Upper lobe of left lung (tissue), 6 donors: ENCODE results near the gene FOXN3. TPM values are rescaled to one million over a fixed set of nuclear protein-coding genes. Genes with fewer than 3 reads are reported as not detected.

ENCODE experiments used
- ATAC-seq, 2 donors: fragments of 200-7000 bp; cut with Tn5 transposase; one replicate each; pipeline ENCODE4 v1.9.1; 2022; ENCODE audit warnings: mild to moderate bottlenecking in 2 of 2, moderate library complexity in 2 of 2; ENCODE audit not compliant: low FRiP score in 2 of 2
- DNase-seq, 2 donors: peaks; one replicate each; pipeline ENCODE4 v3.0.0-alpha.2; 2019 to 2020
- H3K27ac ChIP-seq, 4 donors: fragments of 200-600 bp; sonication (generic); one replicate each; pipeline ENCODE4 v1.5.1; 2016 to 2019
- H3K27me3 ChIP-seq, 4 donors: fragments of 200-600 bp; sonication (generic); one replicate each; pipeline ENCODE4 v1.5.1; 2017 to 2019
- H3K36me3 ChIP-seq, 4 donors: fragments of 200-600 bp; sonication (generic); one replicate each; pipeline ENCODE4 v1.5.1; 2016 to 2019
- H3K4me1 ChIP-seq, 4 donors: fragments of 200-600 bp; sonication (generic); one replicate each; pipeline ENCODE4 v1.5.1; 2018 to 2019
- H3K4me3 ChIP-seq, 4 donors: fragments of 200-600 bp; sonication (generic); one replicate each; pipeline ENCODE4 v1.5.1; 2017 to 2019; ENCODE audit warnings: mild to moderate bottlenecking in 2 of 4, moderate library complexity in 1 of 4
- H3K9me3 ChIP-seq, 4 donors: fragments of 200-600 bp; sonication (generic); one replicate each; pipeline ENCODE4 v1.5.1; 2018 to 2019
- EP300 ChIP-seq, 4 donors: sonication (generic); formaldehyde crosslinking; IDR thresholded peaks; one replicate each; pipeline ENCODE4 v1.5.1; 2017; ENCODE audit warnings: antibody characterized with exemption in 4 of 4, control low read depth in 2 of 4
- POLR2A ChIP-seq, 4 donors: fragments of 450-650 bp; IDR thresholded peaks; one replicate each; pipeline ENCODE4 v1.5.1; 2016 to 2017; ENCODE audit warnings: antibody characterized with exemption in 4 of 4, mild to moderate bottlenecking in 2 of 4
- POLR2AphosphoS5 ChIP-seq, 2 donors: sonication (generic); formaldehyde crosslinking; IDR thresholded peaks; one replicate each; pipeline ENCODE4 v1.5.1; 2017; ENCODE audit warnings: antibody characterized with exemption in 2 of 2
- WGBS, 2 donors: methylation state at CpG; one replicate each; pipeline ENCODE4 v1.1.5; 2017 to 2018; 5-methylcytosine and 5-hydroxymethylcytosine counted together
- total RNA-seq, 6 donors: library from RNA; depleted of rRNA in 4 of 6; stranded (reverse); fragments of >200 nt in 4 of 6; gene quantifications; one replicate each; pipeline versions ENCODE4 v1.1.0 to v1.2.1, GENCODE V29; 2016 to 2021
- TF ChIP-seq, protein P1 (sequence below), 6 experiments: fragments of 450-650 bp in 4 of 6; fragments of 200-600 bp in 2 of 6; sonication (generic) in 2 of 6; IDR thresholded peaks; one replicate each; pipeline ENCODE4 v1.5.1; 2016 to 2019; ENCODE audit warnings: antibody characterized with exemption in 6 of 6
- donor health status: DM: no; HTN: no; CAD: no; lungs with moderate emphysema.
- donor health status: DM: no; HTN: yes; CAD: no; lungs with severe emphysema.

FOXN3 gene
- total RNA-seq, 6 donors from 2014 or later, result 63.4 to 115 (median 77.2) TPM

DNA sequence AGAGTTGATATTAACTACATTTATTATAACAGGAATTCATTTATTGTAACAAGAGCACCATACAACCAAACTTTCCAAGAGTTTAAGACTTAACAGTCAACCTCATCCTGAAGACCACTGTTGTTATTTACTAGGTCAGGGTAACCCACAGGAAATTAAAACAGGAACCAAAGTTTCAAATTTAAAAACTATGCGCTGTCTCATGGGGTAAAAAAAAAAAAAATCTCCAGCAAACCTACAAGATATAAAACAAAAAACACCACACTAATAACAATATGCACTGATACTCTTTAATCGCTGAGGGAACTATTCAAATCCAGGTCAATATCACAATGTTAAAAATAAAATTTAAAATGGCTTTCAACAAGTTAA, 44.5 kb downstream of the FOXN3 start:
- Histone ChIP-seq H3K4me1 (peaks cover 21 to 36% (median 30%) of the 10 kb centered on the region in 4 donors), H3K27me3 (no peaks in the 10 kb centered on the region), H3K27ac (no peak overlapping the region), H3K36me3 (no peaks in the 10 kb centered on the region), H3K9me3 (no peaks in the 10 kb centered on the region), H3K4me3 (no peak overlapping the region)
- TF ChIP-seq EP300 (IDR thresholded peaks at IDR 0.05) (no peak), POLR2AphosphoS5 (IDR thresholded peaks at IDR 0.05) (no peak), POLR2A (IDR thresholded peaks at IDR 0.05) (no peak)
- TF ChIP-seq, protein P1, sequence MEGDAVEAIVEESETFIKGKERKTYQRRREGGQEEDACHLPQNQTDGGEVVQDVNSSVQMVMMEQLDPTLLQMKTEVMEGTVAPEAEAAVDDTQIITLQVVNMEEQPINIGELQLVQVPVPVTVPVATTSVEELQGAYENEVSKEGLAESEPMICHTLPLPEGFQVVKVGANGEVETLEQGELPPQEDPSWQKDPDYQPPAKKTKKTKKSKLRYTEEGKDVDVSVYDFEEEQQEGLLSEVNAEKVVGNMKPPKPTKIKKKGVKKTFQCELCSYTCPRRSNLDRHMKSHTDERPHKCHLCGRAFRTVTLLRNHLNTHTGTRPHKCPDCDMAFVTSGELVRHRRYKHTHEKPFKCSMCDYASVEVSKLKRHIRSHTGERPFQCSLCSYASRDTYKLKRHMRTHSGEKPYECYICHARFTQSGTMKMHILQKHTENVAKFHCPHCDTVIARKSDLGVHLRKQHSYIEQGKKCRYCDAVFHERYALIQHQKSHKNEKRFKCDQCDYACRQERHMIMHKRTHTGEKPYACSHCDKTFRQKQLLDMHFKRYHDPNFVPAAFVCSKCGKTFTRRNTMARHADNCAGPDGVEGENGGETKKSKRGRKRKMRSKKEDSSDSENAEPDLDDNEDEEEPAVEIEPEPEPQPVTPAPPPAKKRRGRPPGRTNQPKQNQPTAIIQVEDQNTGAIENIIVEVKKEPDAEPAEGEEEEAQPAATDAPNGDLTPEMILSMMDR (IDR thresholded peaks at IDR 0.05), result no peak
- no peak for ATAC-seq
- DNase-seq, result no peak
- WGBS, 2 donors, result 73 to 77% methylated on average over 2 of the region's 2 CpGs

DNA sequence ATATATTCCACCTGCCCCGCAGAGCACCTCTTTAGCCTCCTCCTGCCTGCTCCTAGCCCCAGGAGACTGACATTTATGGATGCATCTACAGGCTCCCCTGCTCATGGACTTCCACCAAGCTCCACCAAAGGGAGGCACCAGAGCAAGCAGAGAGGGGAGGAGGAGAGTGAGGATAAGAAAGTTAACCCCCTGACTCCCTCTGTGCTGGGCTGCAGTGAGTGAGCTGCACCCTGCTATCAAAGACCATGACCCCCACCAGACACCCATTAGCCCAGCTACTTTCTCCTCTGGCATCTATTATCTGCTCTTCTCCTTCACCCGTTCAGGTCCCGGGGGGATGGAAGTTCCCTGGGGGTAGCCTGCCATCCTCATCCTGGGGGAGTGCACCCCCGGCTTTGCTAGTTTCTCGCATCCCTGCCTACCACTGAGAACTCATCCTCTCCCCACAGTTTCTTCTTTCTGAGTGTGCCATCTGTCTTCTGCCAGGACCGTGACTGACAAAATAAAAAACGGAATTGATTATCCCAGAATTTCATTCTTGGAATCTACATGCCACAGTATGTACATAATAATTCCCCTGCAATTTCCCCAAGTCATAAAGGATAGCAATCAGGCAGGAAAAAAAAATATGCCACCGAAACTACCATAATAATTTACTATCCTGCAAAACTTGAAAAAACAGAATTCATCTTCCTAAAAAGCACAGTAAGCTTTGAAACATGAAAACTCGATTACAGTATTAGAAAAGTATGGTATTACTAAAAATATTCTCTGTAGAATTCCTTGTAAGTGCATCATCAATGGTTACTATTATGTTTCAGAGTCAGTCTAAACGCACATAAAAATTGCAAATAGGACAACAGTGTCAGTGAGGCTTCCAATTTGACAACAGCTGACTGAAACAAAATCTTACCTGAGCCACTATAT, 45.2 kb downstream of the FOXN3 start:
- Histone ChIP-seq H3K9me3 (no peaks in the 10 kb centered on the region), H3K27ac (no peak overlapping the region), H3K36me3 (no peaks in the 10 kb centered on the region), H3K27me3 (no peaks in the 10 kb centered on the region), H3K4me1 (peaks cover 27 to 42% (median 35%) of the 10 kb centered on the region in 4 donors), H3K4me3 (no peak overlapping the region)
- no peak for ATAC-seq
- TF ChIP-seq EP300 (IDR thresholded peaks at IDR 0.05) (no peak), POLR2A (IDR thresholded peaks at IDR 0.05) (no peak), POLR2AphosphoS5 (IDR thresholded peaks at IDR 0.05) (no peak)
- TF ChIP-seq, protein P1 (IDR thresholded peaks at IDR 0.05), result no peak
- DNase-seq, result no peak
- 90 to 91% methylated on average over 10 of the region's 10 CpGs for WGBS, 2 donors

DNA sequence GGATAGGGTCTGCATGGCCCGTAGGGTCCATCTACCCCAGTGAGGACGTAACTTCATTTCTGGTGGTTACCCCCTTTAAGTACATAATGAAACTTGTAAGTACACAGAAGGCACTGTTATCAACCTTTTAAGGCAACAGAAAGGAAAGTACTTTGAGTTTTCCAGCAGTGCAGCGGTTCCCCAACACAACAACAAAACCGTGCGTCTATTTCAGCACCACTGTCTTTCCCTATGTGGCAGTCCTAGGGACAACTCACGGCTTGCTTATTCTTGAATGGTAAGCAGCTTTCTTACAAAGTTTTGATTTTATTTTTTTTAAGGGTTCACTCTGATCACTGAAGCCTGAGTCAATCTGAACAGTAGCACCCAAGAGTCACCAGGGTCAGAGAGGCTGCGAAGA, 46.3 kb downstream of the FOXN3 start:
- TF ChIP-seq POLR2A (IDR thresholded peaks at IDR 0.05), result no peak
- no peak for TF ChIP-seq EP300 (IDR thresholded peaks at IDR 0.05)
- no peak for TF ChIP-seq POLR2AphosphoS5 (IDR thresholded peaks at IDR 0.05)
- TF ChIP-seq, protein P1 (IDR thresholded peaks at IDR 0.05), result no peak
- no peak overlapping the region for H3K27ac ChIP-seq
- no peaks in the 10 kb centered on the region for H3K27me3 ChIP-seq
- WGBS, 2 donors, result 64 to 72% methylated on average over 7 of the region's 7 CpGs
- DNase-seq, result no peak
- ATAC-seq, result no peak
- no peaks in the 10 kb centered on the region for H3K9me3 ChIP-seq
- H3K4me1 ChIP-seq, result peaks cover 33 to 48% (median 38%) of the 10 kb centered on the region in 4 donors
- no peaks in the 10 kb centered on the region for H3K36me3 ChIP-seq
- no peak overlapping the region for H3K4me3 ChIP-seq

DNA sequence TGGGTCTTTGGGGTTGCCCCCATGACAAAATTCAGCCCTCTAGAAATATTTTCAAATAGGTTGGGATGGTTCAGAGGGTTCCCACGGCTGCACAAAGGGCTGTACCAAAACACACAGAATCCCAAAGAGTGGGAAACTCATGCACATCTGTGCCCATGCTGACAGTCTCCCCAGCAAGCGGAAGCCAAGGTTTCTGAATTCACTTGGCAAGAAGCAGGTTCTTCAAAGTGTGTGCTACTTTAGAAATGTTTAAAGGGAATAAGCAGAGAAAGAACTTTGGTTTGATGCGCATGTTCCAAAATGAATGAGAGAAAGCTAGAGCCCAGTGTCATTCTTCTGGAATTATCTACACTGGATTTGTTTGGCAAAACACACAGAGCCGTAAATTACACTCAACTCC, 46.7 kb downstream of the FOXN3 start:
- Histone ChIP-seq H3K9me3 (no peaks in the 10 kb centered on the region), H3K27me3 (no peaks in the 10 kb centered on the region), H3K4me1 (peaks cover 37 to 52% (median 38%) of the 10 kb centered on the region in 4 donors), H3K27ac (no peak overlapping the region), H3K4me3 (no peak overlapping the region), H3K36me3 (no peaks in the 10 kb centered on the region)
- ATAC-seq (no peak), DNase-seq (no peak)
- 84 to 86% methylated on average over 4 of the region's 4 CpGs for WGBS, 2 donors
- TF ChIP-seq, protein P1 (IDR thresholded peaks at IDR 0.05), result no peak
- TF ChIP-seq POLR2AphosphoS5 (IDR thresholded peaks at IDR 0.05), result no peak
- no peak for TF ChIP-seq EP300 (IDR thresholded peaks at IDR 0.05)
- TF ChIP-seq POLR2A (IDR thresholded peaks at IDR 0.05), result no peak
